NOMO-1 (cell line): ENCODE results near the gene KCNN4.
"Not testable (repeated sequence)": the region's sequence is repeated elsewhere in the genome, so short reads cannot be mapped to it uniquely, and the experiment has no call there.

Source experiments
- DNase-seq, 2 experiments: peaks; one replicate each; lab custom pipeline; 2025; ENCODE audit not compliant: unreplicated experiment in 2 of 2; lab: John Stamatoyannopoulos, UW

Gene KCNN4

GRCh38 chr19:43780706-43781525 is at the start of gene KCNN4:
KCNN4 (minus strand) TSS chr19:43780973; CDS start chr19:43780861, 112 bp downstream.
- peak; percentile 39 to 71 for DNase-seq

DNA sequence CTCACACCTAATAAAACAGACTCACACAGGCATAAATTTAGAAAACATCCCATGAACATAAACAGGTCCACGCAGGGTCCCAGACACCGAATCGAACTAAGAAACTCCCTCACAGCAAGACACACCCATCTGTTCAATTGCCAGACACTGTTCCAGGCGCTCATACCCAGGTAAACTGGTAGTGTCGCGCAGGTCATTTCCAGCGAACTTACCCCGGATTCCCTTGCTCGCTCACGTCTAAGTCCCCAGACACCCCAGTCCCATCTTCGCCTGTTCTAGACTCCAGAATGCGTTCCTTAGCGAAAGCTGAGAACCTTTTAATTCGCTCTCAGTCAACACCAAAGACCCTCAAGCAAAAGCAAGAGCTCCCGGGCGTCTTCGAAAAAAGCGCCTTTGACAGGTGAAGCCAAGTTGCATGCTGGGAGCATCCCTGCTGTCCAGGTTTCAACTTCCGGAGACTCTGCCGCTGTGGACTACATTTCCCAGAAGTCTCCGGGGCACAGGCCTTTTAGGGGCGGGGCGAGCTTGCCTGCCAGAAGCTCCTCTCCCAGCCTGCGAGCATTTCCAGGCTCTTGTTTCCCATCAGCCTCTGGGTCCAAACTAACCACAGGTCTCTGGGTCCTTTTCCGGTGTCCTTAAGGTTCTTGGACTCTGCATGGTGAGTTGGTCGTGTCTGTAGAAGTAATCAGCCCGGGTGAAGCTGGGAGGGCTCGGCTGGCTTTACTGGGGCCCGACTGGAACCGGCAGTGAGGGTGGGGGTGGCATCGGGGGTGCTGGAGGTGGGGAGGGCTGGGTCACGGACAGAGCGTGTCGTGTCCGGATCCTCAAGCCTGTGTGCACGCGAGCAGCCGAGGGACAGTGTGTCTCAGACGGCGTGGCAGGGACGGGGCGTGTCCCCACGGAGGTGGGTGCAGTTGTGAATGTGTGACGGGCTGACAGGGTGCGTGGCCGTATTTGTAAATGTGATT is 46.3 kb upstream of the KCNN4 start, which contains the start of gene ZNF283:
TSS of gene ZNF283 (plus strand) at position 535 of the 968 bp plus-strand sequence. CDS start 6,184 bp downstream, outside the sequence.
- peak; percentile 72 to 76 for DNase-seq

GRCh38 chr19:43824572-43824971 is 43.8 kb upstream of the KCNN4 start:
- DNase-seq: not testable (repeated sequence)

DNA sequence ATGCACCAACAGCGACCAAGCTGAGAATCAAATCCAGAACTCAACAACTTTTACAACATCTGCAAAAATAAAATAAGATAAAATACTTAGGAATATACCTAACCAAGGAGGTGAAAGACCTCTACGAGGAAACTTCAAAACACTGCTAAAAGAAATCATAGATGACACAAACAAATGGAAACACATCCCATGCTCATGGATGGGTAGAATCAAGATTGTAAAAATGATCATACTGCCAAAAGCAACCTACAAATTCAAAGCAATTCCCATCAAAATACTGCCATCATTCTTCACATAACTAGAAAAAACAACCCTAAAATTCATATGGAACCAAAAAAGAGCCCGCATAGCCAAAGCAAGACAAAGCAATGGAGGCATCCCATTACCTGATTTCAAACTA is 43.1 kb upstream of the KCNN4 start:
- not testable (repeated sequence) for DNase-seq

- no peak for DNase-seq
These were observed 40.1 kb upstream of the KCNN4 start for GRCh38 chr19:43820884-43821215.

GRCh38 chr19:43820098-43820883 is 39.5 kb upstream of the KCNN4 start:
- DNase-seq: no peak

DNA sequence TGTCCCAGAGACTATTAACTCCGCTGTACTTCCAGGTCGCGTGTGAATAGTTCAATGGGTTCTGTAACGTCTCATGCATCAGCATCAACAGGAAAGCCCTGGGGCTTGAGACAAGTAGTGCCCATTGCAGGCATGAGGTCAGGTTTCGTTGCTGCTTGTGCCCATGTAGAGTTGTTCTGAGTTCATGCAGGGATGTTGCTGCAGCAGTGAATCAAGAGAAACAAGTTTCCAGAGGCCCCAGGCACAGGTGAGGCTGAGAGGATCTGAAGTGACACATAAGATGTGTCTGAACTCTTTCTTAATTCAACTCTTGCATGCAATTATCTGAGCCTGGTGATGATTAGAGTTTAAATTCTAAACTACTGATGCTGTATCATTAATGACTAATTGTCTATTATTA is 37.7 kb upstream of the KCNN4 start:
- no peak for DNase-seq

GRCh38 chr19:43817454-43817853 is 36.7 kb upstream of the KCNN4 start:
- not testable (repeated sequence) for DNase-seq

- DNase-seq: no peak
These were observed 34.0 kb upstream of the KCNN4 start for GRCh38 chr19:43814663-43815352.

DNA sequence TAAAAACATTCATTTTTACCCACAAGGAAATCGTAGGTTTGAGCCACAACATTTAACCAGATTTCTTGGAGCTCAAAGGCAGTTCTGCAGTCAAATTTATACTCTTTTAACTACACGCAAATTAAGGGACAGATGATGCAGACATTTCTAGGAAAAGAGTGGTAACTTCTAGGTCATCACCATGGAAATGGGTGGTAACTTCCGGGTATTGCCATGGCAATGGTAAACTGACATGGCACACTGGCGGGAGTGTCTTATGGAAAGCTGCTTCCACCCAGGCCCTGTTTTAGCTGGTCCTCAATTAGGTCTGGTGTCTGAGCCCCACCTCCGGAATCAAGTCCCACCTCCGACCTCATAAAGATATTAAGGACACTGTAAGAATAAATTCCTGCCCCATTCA is 31.9 kb upstream of the KCNN4 start:
- DNase-seq: no peak

- no peak for DNase-seq
These were observed 31.5 kb upstream of the KCNN4 start for GRCh38 chr19:43812259-43812658.

DNA sequence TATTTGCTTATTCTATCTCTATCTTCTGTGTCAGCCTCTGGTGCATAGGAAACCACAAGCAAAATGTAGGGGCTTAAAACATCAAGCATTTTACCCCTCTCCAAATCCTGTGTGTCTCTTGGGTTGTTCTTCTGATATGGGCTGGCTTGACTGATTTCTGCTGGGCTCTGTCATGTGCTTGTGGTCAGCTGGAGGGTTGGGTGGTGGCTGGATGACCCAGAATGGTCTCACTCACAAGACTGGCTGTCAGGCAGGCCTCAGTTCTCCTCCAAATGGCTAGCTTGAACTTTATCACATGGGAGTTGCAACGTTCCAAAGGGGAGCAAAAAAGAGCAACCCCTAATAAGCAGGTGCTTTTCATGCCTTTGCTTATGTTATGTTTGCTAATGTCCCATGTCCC is 31.1 kb upstream of the KCNN4 start:
- DNase-seq: no peak

DNA sequence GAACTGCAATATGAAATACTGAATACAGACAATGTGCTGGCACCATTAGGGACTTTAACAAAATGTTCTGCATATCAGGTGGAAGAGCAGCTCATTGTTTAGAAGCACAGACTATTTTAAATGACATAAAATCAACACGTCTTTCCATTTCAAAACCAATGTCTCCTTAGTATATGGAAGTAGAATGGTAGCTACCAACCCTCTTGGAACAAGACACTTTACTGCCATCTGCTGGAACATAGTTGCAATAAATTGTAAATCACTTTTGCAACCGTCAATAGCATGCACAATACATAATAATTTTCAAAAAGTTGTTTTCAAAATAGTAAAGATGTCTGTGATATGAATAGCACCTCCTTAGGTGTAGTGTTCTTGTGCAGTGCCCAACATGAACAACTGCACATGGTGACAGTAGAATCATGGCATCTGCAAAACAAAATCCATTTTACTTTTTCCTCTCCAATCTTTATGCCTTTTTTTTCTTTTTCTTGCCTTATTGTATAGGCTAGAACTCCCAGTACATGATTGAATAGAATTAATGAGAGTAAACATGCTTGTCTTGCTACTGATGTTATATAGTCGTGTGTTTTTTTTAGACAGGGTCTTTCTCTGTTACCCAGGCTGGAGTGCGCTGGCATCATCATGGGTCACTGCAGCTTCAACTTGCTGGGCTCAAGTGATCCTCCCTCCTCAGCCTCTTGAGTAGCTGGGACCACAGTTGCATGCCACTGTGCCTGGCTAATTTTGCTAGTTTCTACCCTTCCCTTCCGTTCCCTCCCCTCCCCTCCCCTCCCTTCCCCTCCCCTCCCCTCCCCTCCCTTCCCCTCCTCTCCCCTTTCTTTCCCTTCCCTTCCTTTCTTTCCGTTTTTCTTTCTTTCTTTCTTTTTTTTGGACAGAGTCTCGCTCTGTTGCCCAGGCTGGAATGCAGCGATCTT is 29.3 kb upstream of the KCNN4 start:
- peak; percentile 39 to 76 for DNase-seq

DNA sequence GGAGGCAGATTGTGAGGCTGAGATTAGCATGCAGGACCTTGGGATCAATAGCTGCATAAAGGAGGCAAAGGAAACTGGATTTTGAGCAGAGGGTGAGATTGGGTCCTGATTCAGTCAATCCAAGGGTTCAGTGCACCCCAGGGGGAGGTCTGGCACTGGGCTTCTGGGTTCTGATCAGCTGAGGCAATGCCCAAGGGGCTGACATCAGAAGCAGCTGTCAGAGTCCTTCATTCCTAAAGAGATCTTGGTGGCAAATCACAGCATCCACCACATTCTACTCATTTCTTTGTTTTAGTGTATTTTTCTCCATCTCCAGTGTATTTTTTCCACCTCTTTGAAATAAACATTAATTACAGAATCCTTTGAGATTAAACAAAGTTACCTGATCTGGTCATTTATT is 26.9 kb upstream of the KCNN4 start:
- no peak for DNase-seq

GRCh38 chr19:43806848-43807247 is 26.1 kb upstream of the KCNN4 start:
- DNase-seq: no peak

DNA sequence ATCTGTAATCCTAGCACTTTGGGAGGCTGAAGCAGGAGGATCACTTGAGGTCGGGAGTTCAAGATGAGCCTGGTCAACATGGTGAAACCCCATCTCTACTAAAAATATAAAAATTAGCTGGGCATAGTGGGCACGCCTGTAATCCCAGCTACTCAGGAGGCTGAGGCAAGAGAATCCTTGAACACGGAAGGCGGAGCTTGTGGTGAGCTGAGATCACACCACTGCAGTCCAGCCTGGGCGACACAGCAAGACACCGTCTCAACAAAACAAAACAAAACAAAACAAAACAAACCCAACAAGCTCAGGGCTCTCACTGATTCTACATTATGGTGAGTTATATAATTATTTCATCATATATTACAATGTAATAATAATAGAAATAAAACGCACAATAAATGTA is 25.6 kb upstream of the KCNN4 start:
- DNase-seq: not testable (repeated sequence)

- DNase-seq: no peak
These were observed 23.7 kb upstream of the KCNN4 start for GRCh38 chr19:43804432-43804831.

DNA sequence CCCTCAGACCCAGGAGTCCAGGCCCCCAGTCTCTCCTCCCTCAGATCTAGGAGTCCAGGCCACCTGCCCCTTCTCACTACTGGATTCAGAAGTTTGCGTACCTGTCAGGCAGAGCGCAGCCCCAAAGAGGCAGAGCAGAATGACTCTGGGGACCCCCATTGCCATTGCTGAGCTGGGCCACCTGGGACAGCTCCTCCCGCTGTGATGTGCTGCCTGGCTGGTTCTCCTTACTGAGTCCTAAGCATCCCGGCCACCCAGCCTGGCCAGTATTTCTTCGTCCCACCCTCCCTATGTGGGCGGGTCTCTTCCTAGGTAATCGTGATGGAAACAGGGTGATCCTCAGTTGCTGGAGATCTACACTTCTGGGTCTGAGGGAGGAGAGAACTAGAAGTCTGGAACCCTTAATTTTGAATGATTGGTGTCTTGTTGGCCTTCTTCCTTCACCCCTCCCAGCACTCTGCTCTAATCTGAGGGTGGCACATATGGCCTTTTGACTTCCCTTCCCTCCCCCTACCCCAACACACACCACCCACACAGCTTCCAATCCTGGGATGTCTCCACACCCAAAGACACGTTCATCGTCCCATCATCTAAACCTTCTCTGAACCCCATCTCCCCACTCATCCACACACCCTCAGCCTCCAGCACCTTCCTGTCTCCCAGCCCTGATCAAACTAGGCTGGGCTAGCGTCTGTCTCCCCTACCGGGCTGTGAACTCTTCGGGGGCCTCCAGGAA is 21.6 kb upstream of the KCNN4 start, which contains the start of gene LYPD5:
TSS of gene LYPD5 (minus strand) at position 232 of the 736 bp plus-strand sequence. CDS start at position 165, 67 bp downstream.
- DNase-seq: no peak
